ENCODE data around the gene RNASEL. TPM values are rescaled to one million over a fixed set of nuclear protein-coding genes. Genes with fewer than 3 reads are reported as not detected.

The RNASEL gene
- total and polyA plus RNA-seq, 2 of the 13 experiments (the other 11 are each of a cell fraction or from before 2014, with no cell fraction given), result 0.05 to 0.20 TPM

- no peak for TF ChIP-seq ZBTB39 (CRISPR knock-in tag; IDR thresholded peaks at IDR 0.05)
These were observed at the start of gene RNASEL (continued) for GRCh38 chr1:182588500-182589396.

GRCh38 chr1:182637769-182638168 is 48.7 kb upstream of the RNASEL start:
- in situ Hi-C loops (cut with HindIII; ENCODE audit: extremely low pct_ligation_motif_present, low pct_unique_long_range_greater_than_20kb), result no loop called here
- TF ChIP-seq CHD2 (IDR thresholded peaks at IDR 0.05; ENCODE audit: low read depth, low read length) (no peak), NBN (conservative IDR thresholded peaks at IDR 0.05) (no peak), POLR2AphosphoS5 (IDR thresholded peaks at IDR 0.05; ENCODE audit: low read depth, low read length) (no peak), MEIS1 (CRISPR knock-in tag; IDR thresholded peaks at IDR 0.05; ENCODE audit: borderline replicate concordance) (no peak), ARNTL (CRISPR knock-in tag; IDR thresholded peaks at IDR 0.05) (no peak), HINFP (CRISPR knock-in tag; IDR thresholded peaks at IDR 0.05; ENCODE audit: low read depth) (no peak), ZNF891 (CRISPR knock-in tag; IDR thresholded peaks at IDR 0.05) (no peak), KLF13 (CRISPR knock-in tag; IDR thresholded peaks at IDR 0.05) (no peak), CEBPZ (IDR thresholded peaks at IDR 0.05; ENCODE audit: low read length) (no peak), HOMEZ (CRISPR knock-in tag; IDR thresholded peaks at IDR 0.05; ENCODE audit: low read depth) (no peak)
- ChIA-PET POLR2A (no interaction called here), CTCF (ENCODE audit: low intra/inter-chr PET ratio, low total read pairs) (no interaction called here)
- ATAC-seq, result no peak
- Histone ChIP-seq H3K9me3 (ENCODE audit: low read length) (no peaks in the 10 kb centered on the region), H4K20me1 (ENCODE audit: insufficient read depth, low read length) (no peaks in the 10 kb centered on the region), H3K4me2 (ENCODE audit: low read depth, low read length) (no peak overlapping the region), H3K27ac (ENCODE audit: extremely low read length, insufficient read depth, low read length) (no peak overlapping the region), H3K27me3 (ENCODE audit: control insufficient read depth in 1 of 2, insufficient read depth in 2 of 2, low read length in 2 of 2) (0 out of 5 replicates have a peak, but pooled peaks cover 0 to 10% of the 10 kb centered on the region in 2 experiments), H3K36me3 (replicated peaks in 1 of 2; ENCODE audit: control insufficient read depth in 1 of 2, insufficient read depth in 2 of 2, low read length in 2 of 2) (no peaks in the 10 kb centered on the region), H3K79me2 (ENCODE audit: insufficient read depth, low read length) (no peaks in the 10 kb centered on the region), H3K4me1 (ENCODE audit: insufficient read depth, low read length) (no peaks in the 10 kb centered on the region), H3K4me3 (replicated peaks in 1 of 3; ENCODE audit: insufficient read depth in 1 of 3, low read depth in 2 of 3, low read length in 3 of 3) (no peak overlapping the region), H3K9ac (ENCODE audit: insufficient read depth, low read depth, low read length) (no peak overlapping the region), H2AFZ (ENCODE audit: low read length) (no peak overlapping the region)
- FAIRE-seq, result no peak
- WGBS (ENCODE audit: low lambda C conversion rate), result 31% methylated on average over 5 of the region's 5 CpGs
- no TSS peak for BruUV-seq (replicated peaks)
- intact Hi-C loops (cut with micrococcal nuclease; ENCODE audit: unreplicated experiment), result loop anchor here (10.0 kb wide), 1 partner anchor 1467 kb away; no protein-coding TSS in a partner anchor
- no peak for DNase-seq (ENCODE audit: low spot score)
